Lung (tissue), 12 donors: ENCODE measurements around the gene FAM13A. TPM values are rescaled to one million over a fixed set of nuclear protein-coding genes. Genes with fewer than 3 reads are reported as not detected.
A peak's percentile ranks its signal among the peaks of the same experiment; 100 is the strongest.

ENCODE experiments used
- ATAC-seq: fragments of 200-7000 bp; cut with Tn5 transposase; one replicate; pipeline ENCODE4 v1.9.1; 2020; ENCODE audit warnings: moderate number of reproducible peaks; ENCODE audit not compliant: insufficient read depth, low FRiP score
- DNase-seq, 3 donors: peaks; one replicate each; pipeline ENCODE4 v3.0.0-alpha.2; 2013 to 2017
- H3K27ac ChIP-seq, 2 donors: one replicate each; pipeline ENCODE4 v1.5.1; 2013; ENCODE audit warnings: mild to moderate bottlenecking in 2 of 2, moderate library complexity in 2 of 2, control low read depth in 1 of 2, inconsistent platforms in 1 of 2, low read depth in 1 of 2, low read length in 1 of 2
- H3K27me3 ChIP-seq, 3 donors: one replicate each; pipeline ENCODE4 v1.5.1; 2013; ENCODE audit warnings: low read length in 2 of 3; ENCODE audit not compliant: control insufficient read depth in 3 of 3, insufficient read depth in 3 of 3
- H3K36me3 ChIP-seq, 4 donors: one replicate each; pipeline ENCODE4 v1.5.1; 2013; ENCODE audit warnings: low read length in 4 of 4, mild to moderate bottlenecking in 1 of 4, moderate library complexity in 1 of 4; ENCODE audit not compliant: control insufficient read depth in 4 of 4, insufficient read depth in 4 of 4
- H3K4me1 ChIP-seq, 5 donors: one replicate each; pipeline ENCODE4 v1.5.1; 2013; ENCODE audit warnings: low read length in 5 of 5, mild to moderate bottlenecking in 2 of 5, moderate library complexity in 1 of 5; ENCODE audit not compliant: control insufficient read depth in 5 of 5, insufficient read depth in 5 of 5
- H3K4me3 ChIP-seq: one replicate; pipeline ENCODE4 v1.5.1; 2013; ENCODE audit warnings: mild to moderate bottlenecking, control low read depth, moderate library complexity
- H3K9ac ChIP-seq, 2 donors: one replicate each; pipeline ENCODE4 v1.5.1; 2013; ENCODE audit warnings: low read length in 2 of 2, control low read depth in 1 of 2; ENCODE audit not compliant: insufficient read depth in 1 of 2
- H3K9me3 ChIP-seq, 4 donors: one replicate each; pipeline ENCODE4 v1.5.1; 2013; ENCODE audit warnings: low read length in 3 of 4, mild to moderate bottlenecking in 1 of 4, moderate library complexity in 1 of 4; ENCODE audit not compliant: control insufficient read depth in 4 of 4, insufficient read depth in 3 of 4
- CTCF ChIP-seq: IDR thresholded peaks from 2 replicates; pipeline ENCODE4 v1.5.1; 2012; ENCODE audit warnings: mild to moderate bottlenecking; ENCODE audit errors: control extremely low read depth, extremely low read depth
- WGBS, 2 donors: extraction: QIAGEN DNeasy Blood & Tissue Kit; methylation state at CpG; one replicate each; pipeline ENCODE4 v1.1.7; 2013; 5-methylcytosine and 5-hydroxymethylcytosine counted together
- polyA plus RNA-seq, 2 donors: library from polyadenylated mRNA; stranded (reverse); fragments of 200-250 nt; gene quantifications; one replicate each; pipeline ENCODE4 v1.2.1, GENCODE V29; 2013
- total RNA-seq, 2 donors: library from RNA; depleted of rRNA in 1 of 2; stranded (reverse); fragments of >200 nt in 1 of 2; gene quantifications; one replicate each; pipeline ENCODE4 v1.2.1, GENCODE V29; 2014 to 2021
- donor health status: control.
- donor health status: control.
- donor health status: Bipolar disorder and iron deficiency.
- donor health status: healthy.
- donor health status: DM: yes; HTN: yes; CAD: no.

The FAM13A gene
- total and polyA plus RNA-seq, 4 donors: 9.2 to 122 (median 29.3) TPM

- H3K36me3 ChIP-seq: no peaks in the 10 kb centered on the region
- no peaks in the 10 kb centered on the region for H3K27me3 ChIP-seq
- peaks cover 0 to 53% (median 12%) of the 10 kb centered on the region in 5 donors for H3K4me1 ChIP-seq
- H3K9me3 ChIP-seq: no peaks in the 10 kb centered on the region
- DNase-seq (peak in 2 of 3 donors; percentile 54 to 71), ATAC-seq (no peak)
- no peak overlapping the region for H3K4me3 ChIP-seq
- peak; percentile 50 for TF ChIP-seq CTCF
- peak overlapping the region in 1 of 2 donors; percentile 13 for H3K27ac ChIP-seq
- WGBS, 2 donors: 35 to 37% methylated on average over 5 of the region's 5 CpGs
- H3K9ac ChIP-seq: no peak overlapping the region
These were observed 238.1 kb downstream of the FAM13A start for GRCh38 chr4:88818631-88819470.

- Histone ChIP-seq H3K27me3 (no peaks in the 10 kb centered on the region), H3K36me3 (no peaks in the 10 kb centered on the region), H3K4me1 (peaks cover 2 to 60% (median 12%) of the 10 kb centered on the region in 5 donors), H3K27ac (no peak overlapping the region), H3K9ac (no peak overlapping the region), H3K9me3 (no peaks in the 10 kb centered on the region), H3K4me3 (no peak overlapping the region)
- TF ChIP-seq CTCF: no peak
- DNase-seq: no peak
- no peak for ATAC-seq
- 96 to 98% methylated on average over 2 of the region's 2 CpGs for WGBS, 2 donors
These were observed 239.2 kb downstream of the FAM13A start for GRCh38 chr4:88817740-88818139.

- H3K4me1 ChIP-seq: peaks cover 3 to 57% (median 12%) of the 10 kb centered on the region in 5 donors
- H3K4me3 ChIP-seq: no peak overlapping the region
- WGBS, 2 donors: 49 to 52% methylated on average over 4 of the region's 4 CpGs
- DNase-seq (peak in 1 of 3 donors; percentile 46), ATAC-seq (no peak)
- TF ChIP-seq CTCF: no peak
- no peaks in the 10 kb centered on the region for H3K9me3 ChIP-seq
- no peak overlapping the region for H3K9ac ChIP-seq
- H3K27me3 ChIP-seq: no peaks in the 10 kb centered on the region
- H3K36me3 ChIP-seq: no peaks in the 10 kb centered on the region
- H3K27ac ChIP-seq: no peak overlapping the region
These were observed 240.6 kb downstream of the FAM13A start for GRCh38 chr4:88816360-88816759.
